DMS153 treated with DMSO at 0.1 percent for 48 hours (cell line): Measurements from ENCODE around the gene CHMP5.

ENCODE experiments used
- DNase-seq: peaks from one replicate; lab custom pipeline; 2025; ENCODE audit not compliant: unreplicated experiment; lab: John Stamatoyannopoulos, UW

CHMP5 gene

GRCh38 chr9:33242609-33243134 is 22.2 kb upstream of the CHMP5 start:
- no peak for DNase-seq

- DNase-seq: no peak
Observed at GRCh38 chr9:33244137-33244784, 20.6 kb upstream of the CHMP5 start.

- no peak for DNase-seq
Observed at GRCh38 chr9:33245341-33245740, 19.5 kb upstream of the CHMP5 start.

- no peak for DNase-seq
Observed at GRCh38 chr9:33246269-33246860, 18.5 kb upstream of the CHMP5 start.

GRCh38 chr9:33248606-33249005 is 16.2 kb upstream of the CHMP5 start:
- no peak for DNase-seq

- DNase-seq: no peak
Observed at GRCh38 chr9:33249087-33249658, 15.7 kb upstream of the CHMP5 start.

GRCh38 chr9:33249983-33250382 is 14.9 kb upstream of the CHMP5 start:
- DNase-seq: no peak

- no peak for DNase-seq
Observed at GRCh38 chr9:33250458-33250995, 14.3 kb upstream of the CHMP5 start.

- DNase-seq: no peak
Observed at GRCh38 chr9:33254211-33254610, 10.6 kb upstream of the CHMP5 start.

GRCh38 chr9:33255014-33255413 is 9.8 kb upstream of the CHMP5 start:
- no peak for DNase-seq

- no peak for DNase-seq
Observed at GRCh38 chr9:33255471-33255870, 9.4 kb upstream of the CHMP5 start.

- no peak for DNase-seq
Observed at GRCh38 chr9:33256236-33256635, 8.6 kb upstream of the CHMP5 start.

GRCh38 chr9:33257276-33257675 is 7.6 kb upstream of the CHMP5 start:
- no peak for DNase-seq

GRCh38 chr9:33260372-33260771 is 4.5 kb upstream of the CHMP5 start:
- DNase-seq: no peak

GRCh38 chr9:33263131-33264002 is 1.5 kb upstream of the CHMP5 start:
- no peak for DNase-seq

GRCh38 chr9:33264003-33264472 is 811 bp upstream of the CHMP5 start:
- no peak for DNase-seq

- no peak for DNase-seq
Observed at GRCh38 chr9:33265211-33265865, 489 bp downstream of the CHMP5 start.

GRCh38 chr9:33267151-33267767 is 2.4 kb downstream of the CHMP5 start:
- no peak for DNase-seq

GRCh38 chr9:33270146-33270545 is 5.3 kb downstream of the CHMP5 start:
- no peak for DNase-seq

GRCh38 chr9:33272061-33272460 is 7.2 kb downstream of the CHMP5 start:
- DNase-seq: no peak
